Panc1 (cell line): ENCODE results near the gene FANCC. TPM values are rescaled to one million over a fixed set of nuclear protein-coding genes. Genes with fewer than 3 reads are reported as not detected.

Source experiments
- ATAC-seq: fragments of 200-7000 bp; cut with Tn5 transposase; 2 replicates; pipeline ENCODE4 v1.9.1; 2020; ENCODE audit warnings: mild to moderate bottlenecking, moderate library complexity
- BruUV-seq: library from RNA; stranded (reverse); fragments of 400-500 nt; replicated peaks from 2 replicates; lab custom pipeline; 2021; lab: Mats Ljungman, UMichigan
- CTCF ChIA-PET: fragments of 300-600 bp; sonication (Branson Sonifier 250); formaldehyde crosslinking; loops from one replicate; lab custom pipeline; 2022; ENCODE audit warnings: antibody characterized with exemption; lab: Charles Lee
- POLR2A ChIA-PET: fragments of 300-600 bp; sonication (Branson Sonifier 250); formaldehyde crosslinking; loops from one replicate; lab custom pipeline; 2022; ENCODE audit warnings: antibody characterized with exemption; lab: Charles Lee
- DNase-seq: peaks from one replicate; pipeline ENCODE4 v3.0.0-alpha.2; 2010; ENCODE audit warnings: low read depth, low spot score
- H3K27ac ChIP-seq: 2 replicates; pipeline ENCODE4 v1.5.1; 2011; ENCODE audit warnings: mild to moderate bottlenecking, low read length, inconsistent platforms
- H3K27me3 ChIP-seq: fragments of 200-500 bp; sonication (Bioruptor generic); 2 replicates; pipeline ENCODE4 v1.6.0; 2014; ENCODE audit warnings: low read length, inconsistent platforms; ENCODE audit not compliant: control insufficient read depth, insufficient read depth
- H3K36me3 ChIP-seq: fragments of 200-500 bp; sonication (Bioruptor generic); 2 replicates; pipeline ENCODE4 v1.5.1; 2014; ENCODE audit warnings: inconsistent platforms, mild to moderate bottlenecking, low read length, moderate library complexity; ENCODE audit not compliant: control insufficient read depth, insufficient read depth
- H3K4me1 ChIP-seq: 2 replicates; pipeline ENCODE4 v1.5.1; 2011; ENCODE audit warnings: inconsistent platforms, mild to moderate bottlenecking, low read length, moderate library complexity; ENCODE audit not compliant: control insufficient read depth, insufficient read depth
- H3K4me3 ChIP-seq, 2 experiments: 2 replicates each; pipeline ENCODE4 v1.5.1; 2011 to 2012; ENCODE audit warnings: low read depth in 2 of 2, low read length in 2 of 2, mild to moderate bottlenecking in 2 of 2, inconsistent platforms in 1 of 2, moderate library complexity in 1 of 2
- H3K9me3 ChIP-seq: fragments of 200-500 bp; sonication (Bioruptor generic); 2 replicates; pipeline ENCODE4 v1.5.1; 2014; ENCODE audit warnings: low read depth, mild to moderate bottlenecking, inconsistent platforms, low read length, moderate library complexity; ENCODE audit not compliant: control insufficient read depth, insufficient read depth
- POLR2AphosphoS5 ChIP-seq: IDR thresholded peaks from 2 replicates; pipeline ENCODE4 v1.6.1; 2012; ENCODE audit warnings: mild to moderate bottlenecking, low read depth, low read length, moderate library complexity
- SIN3A ChIP-seq: IDR thresholded peaks from 2 replicates; pipeline ENCODE4 v1.6.1; 2012; ENCODE audit warnings: low read depth, mild to moderate bottlenecking, low read length, moderate library complexity, borderline replicate concordance; ENCODE audit not compliant: insufficient read depth
- TCF7L2 ChIP-seq: IDR thresholded peaks from 2 replicates; pipeline ENCODE4 v1.6.1; 2011; ENCODE audit warnings: mild to moderate bottlenecking, low read depth, low read length, inconsistent platforms
- in situ Hi-C: cut with HindIII; loops from 2 replicates; pipeline ENCODE4 v1.10.0; 2016; ENCODE audit warnings: low sequenced_read_pairs, low pct_unique_long_range_greater_than_20kb
- intact Hi-C: fragments of 100-400 bp; cut with micrococcal nuclease; formaldehyde crosslinking; loops from one replicate; pipeline ENCODE4 v1.10.0; 2022; ENCODE audit not compliant: unreplicated experiment
- total RNA-seq: library from RNA; stranded (reverse); gene quantifications from one replicate; pipeline ENCODE4 v1.2.1, GENCODE V29; 2021; ENCODE audit not compliant: unreplicated experiment
- TF ChIP-seq, protein P1 (sequence below), 2 experiments: IDR thresholded peaks; 2 replicates each; pipeline ENCODE4 v1.6.1; 2011 to 2012; ENCODE audit warnings: low read depth in 2 of 2, control low read depth in 1 of 2, low read length in 1 of 2, mild to moderate bottlenecking in 1 of 2, moderate library complexity in 1 of 2; ENCODE audit not compliant: insufficient read depth in 1 of 2
- TF ChIP-seq, protein P2 (sequence below): fragments of 450-650 bp; IDR thresholded peaks from 2 replicates; pipeline ENCODE4 v1.5.1; 2017; ENCODE audit warnings: mild to moderate bottlenecking

FANCC gene
- total RNA-seq, 1 experiment from 2014 or later: 17.8 TPM

DNA sequence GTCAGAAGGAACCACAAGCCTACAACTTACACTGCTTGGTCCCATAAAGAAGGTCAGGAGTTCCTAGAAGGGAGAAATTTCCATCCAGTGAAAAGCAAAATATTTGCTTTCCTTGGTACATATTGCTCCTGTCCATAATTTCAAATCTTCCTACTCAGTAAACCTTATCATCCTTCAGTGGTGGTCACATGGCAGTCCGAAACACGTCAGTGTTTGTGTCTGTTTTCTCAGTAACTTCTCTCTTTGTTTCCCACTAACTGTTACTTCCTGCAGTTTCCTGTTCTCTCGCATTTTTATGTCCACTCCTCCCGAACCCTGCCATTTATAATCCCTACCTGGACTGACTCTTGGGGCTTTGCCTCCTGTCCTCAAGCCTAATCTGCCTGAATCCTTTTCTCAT, 129.1 kb downstream of the FANCC start:
- ChIA-PET CTCF (no interaction called here), POLR2A (no interaction called here)
- no peak for DNase-seq

DNA sequence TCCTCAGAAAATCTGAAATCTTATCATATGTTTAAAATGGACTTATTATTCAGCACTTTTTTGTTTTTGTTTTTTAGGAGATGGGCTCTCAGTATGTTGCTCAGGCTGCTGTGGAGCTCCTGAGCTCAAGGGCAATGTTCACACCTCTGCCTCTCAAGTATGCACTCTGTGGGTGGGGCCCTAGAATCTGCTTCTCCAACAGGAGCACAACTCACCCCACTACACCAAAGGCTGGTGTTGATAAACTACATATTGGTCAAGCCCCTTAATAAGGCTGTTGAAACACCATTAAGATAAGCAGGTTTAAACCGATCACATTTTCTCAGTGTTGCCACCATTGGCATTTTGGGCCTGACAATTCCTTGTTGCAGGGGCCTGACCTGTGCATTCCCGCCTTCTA, 131.6 kb downstream of the FANCC start:
- TF ChIP-seq, protein P1, sequence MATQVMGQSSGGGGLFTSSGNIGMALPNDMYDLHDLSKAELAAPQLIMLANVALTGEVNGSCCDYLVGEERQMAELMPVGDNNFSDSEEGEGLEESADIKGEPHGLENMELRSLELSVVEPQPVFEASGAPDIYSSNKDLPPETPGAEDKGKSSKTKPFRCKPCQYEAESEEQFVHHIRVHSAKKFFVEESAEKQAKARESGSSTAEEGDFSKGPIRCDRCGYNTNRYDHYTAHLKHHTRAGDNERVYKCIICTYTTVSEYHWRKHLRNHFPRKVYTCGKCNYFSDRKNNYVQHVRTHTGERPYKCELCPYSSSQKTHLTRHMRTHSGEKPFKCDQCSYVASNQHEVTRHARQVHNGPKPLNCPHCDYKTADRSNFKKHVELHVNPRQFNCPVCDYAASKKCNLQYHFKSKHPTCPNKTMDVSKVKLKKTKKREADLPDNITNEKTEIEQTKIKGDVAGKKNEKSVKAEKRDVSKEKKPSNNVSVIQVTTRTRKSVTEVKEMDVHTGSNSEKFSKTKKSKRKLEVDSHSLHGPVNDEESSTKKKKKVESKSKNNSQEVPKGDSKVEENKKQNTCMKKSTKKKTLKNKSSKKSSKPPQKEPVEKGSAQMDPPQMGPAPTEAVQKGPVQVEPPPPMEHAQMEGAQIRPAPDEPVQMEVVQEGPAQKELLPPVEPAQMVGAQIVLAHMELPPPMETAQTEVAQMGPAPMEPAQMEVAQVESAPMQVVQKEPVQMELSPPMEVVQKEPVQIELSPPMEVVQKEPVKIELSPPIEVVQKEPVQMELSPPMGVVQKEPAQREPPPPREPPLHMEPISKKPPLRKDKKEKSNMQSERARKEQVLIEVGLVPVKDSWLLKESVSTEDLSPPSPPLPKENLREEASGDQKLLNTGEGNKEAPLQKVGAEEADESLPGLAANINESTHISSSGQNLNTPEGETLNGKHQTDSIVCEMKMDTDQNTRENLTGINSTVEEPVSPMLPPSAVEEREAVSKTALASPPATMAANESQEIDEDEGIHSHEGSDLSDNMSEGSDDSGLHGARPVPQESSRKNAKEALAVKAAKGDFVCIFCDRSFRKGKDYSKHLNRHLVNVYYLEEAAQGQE (IDR thresholded peaks at IDR 0.05; ENCODE audit: insufficient read depth in 1 of 2, low read depth in 2 of 2, low read length in 1 of 2): no peak
- TF ChIP-seq TCF7L2 (no peak), SIN3A (no peak), POLR2AphosphoS5 (no peak)
- TF ChIP-seq, protein P2, sequence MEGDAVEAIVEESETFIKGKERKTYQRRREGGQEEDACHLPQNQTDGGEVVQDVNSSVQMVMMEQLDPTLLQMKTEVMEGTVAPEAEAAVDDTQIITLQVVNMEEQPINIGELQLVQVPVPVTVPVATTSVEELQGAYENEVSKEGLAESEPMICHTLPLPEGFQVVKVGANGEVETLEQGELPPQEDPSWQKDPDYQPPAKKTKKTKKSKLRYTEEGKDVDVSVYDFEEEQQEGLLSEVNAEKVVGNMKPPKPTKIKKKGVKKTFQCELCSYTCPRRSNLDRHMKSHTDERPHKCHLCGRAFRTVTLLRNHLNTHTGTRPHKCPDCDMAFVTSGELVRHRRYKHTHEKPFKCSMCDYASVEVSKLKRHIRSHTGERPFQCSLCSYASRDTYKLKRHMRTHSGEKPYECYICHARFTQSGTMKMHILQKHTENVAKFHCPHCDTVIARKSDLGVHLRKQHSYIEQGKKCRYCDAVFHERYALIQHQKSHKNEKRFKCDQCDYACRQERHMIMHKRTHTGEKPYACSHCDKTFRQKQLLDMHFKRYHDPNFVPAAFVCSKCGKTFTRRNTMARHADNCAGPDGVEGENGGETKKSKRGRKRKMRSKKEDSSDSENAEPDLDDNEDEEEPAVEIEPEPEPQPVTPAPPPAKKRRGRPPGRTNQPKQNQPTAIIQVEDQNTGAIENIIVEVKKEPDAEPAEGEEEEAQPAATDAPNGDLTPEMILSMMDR: no peak
- ChIA-PET POLR2A (no interaction called here), CTCF (no interaction called here)
- Histone ChIP-seq H3K9me3 (no peaks in the 10 kb centered on the region), H3K27ac (no peak overlapping the region), H3K27me3 (no peaks in the 10 kb centered on the region), H3K4me1 (no peaks in the 10 kb centered on the region), H3K36me3 (no peaks in the 10 kb centered on the region), H3K4me3 (no peak overlapping the region)
- ATAC-seq: no peak
- intact Hi-C loops (no loop called here), in situ Hi-C loops (no loop called here)
- no peak for DNase-seq
- BruUV-seq: no TSS peak

More for the DNA sequence above, 129.1 kb downstream of the FANCC start:
- in situ Hi-C loops: no loop called here
- H3K27ac ChIP-seq: no peak overlapping the region
- H3K4me3 ChIP-seq: no peak overlapping the region
- no TSS peak for BruUV-seq
- no peak for ATAC-seq
- no peaks in the 10 kb centered on the region for H3K36me3 ChIP-seq
- no peaks in the 10 kb centered on the region for H3K4me1 ChIP-seq
- intact Hi-C loops: no loop called here
- no peaks in the 10 kb centered on the region for H3K9me3 ChIP-seq
- TF ChIP-seq SIN3A: no peak
- no peak for TF ChIP-seq TCF7L2
- TF ChIP-seq, protein P1 (IDR thresholded peaks at IDR 0.05; ENCODE audit: insufficient read depth in 1 of 2, low read depth in 2 of 2, low read length in 1 of 2): no peak
- no peaks in the 10 kb centered on the region for H3K27me3 ChIP-seq
